ENCODE measurements around the gene THBS1.

The THBS1 gene

DNA sequence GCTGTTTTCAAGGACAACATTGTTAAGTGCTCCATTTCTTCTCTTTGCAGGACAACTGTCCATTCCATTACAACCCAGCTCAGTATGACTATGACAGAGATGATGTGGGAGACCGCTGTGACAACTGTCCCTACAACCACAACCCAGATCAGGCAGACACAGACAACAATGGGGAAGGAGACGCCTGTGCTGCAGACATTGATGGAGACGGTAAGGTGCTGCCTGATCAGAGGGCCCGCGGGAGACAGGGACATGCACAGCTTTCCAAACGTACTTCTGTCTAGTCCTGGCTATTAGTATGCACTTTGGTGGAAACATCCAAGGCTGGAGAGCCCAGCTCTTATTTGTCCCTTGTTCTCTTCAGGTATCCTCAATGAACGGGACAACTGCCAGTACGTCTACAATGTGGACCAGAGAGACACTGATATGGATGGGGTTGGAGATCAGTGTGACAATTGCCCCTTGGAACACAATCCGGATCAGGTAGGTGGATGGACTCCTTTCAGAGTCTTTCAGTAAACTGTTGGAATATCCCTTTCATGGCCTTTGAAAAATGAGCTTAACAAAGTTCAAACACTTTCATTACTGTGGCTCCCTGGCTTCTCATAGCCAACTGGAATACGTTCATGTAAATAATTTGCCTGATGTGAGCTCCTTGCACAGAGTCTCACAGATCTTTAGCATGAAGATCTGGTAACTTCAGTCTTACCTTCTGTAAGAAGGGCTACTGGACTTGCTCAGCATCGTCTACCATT, 10.4 kb downstream of the THBS1 start:
- H4K20me1 ChIP-seq (ENCODE audit: low read depth, low read length): no peaks in the 10 kb centered on the region
- no peaks in the 10 kb centered on the region for H3K9me2 ChIP-seq (replicated peaks; ENCODE audit: insufficient read depth, low read length)
- H3K79me2 ChIP-seq (ENCODE audit: insufficient read depth, low read length): no peaks in the 10 kb centered on the region
- H3K36me3 ChIP-seq (ENCODE audit: low read length): no peaks in the 10 kb centered on the region
- H3F3A ChIP-seq (ENCODE audit: insufficient read depth): no peaks in the 10 kb centered on the region
- no peaks in the 10 kb centered on the region for H3K9me3 ChIP-seq (ENCODE audit: insufficient read depth, low read length)
- no peak overlapping the region for H3K4me3 ChIP-seq (ENCODE audit: insufficient read depth, low read length, poor library complexity, severe bottlenecking)
- no peak overlapping the region for H3K27ac ChIP-seq (ENCODE audit: low read depth, low read length)
- no peak overlapping the region for H2AFZ ChIP-seq (ENCODE audit: low read depth, low read length, severe bottlenecking)
- H3K27me3 ChIP-seq (ENCODE audit: low read length): no peaks in the 10 kb centered on the region
- H3K9ac ChIP-seq (ENCODE audit: low read length): no peak overlapping the region
- H3K4me2 ChIP-seq (ENCODE audit: low read depth, low read length, poor library complexity, severe bottlenecking): no peak overlapping the region
- TF ChIP-seq EZH2phosphoT487 (conservative IDR thresholded peaks at IDR 0.05; ENCODE audit: low read length): no peak
- TF ChIP-seq CTCF (IDR thresholded peaks at IDR 0.05; ENCODE audit: insufficient read depth, low read length, poor library complexity, severe bottlenecking): no peak

DNA sequence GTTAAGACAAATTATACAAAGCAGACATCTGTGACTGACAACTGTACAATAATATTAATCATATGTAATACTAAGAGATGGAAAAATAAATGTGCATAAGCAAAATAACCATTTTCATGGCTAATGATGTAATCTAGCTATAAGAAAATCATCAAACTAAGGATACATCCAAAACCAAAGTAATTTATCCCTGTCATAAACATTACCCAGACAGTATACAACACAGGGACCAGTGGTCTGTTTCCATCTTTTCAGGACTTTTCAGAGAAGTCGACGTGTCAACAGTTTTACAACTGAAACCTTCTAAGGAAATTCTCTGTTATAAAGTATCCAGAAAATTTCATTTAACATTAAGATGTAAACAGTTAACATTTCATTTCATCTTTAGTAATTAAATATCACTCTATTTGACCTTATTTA, 11.0 kb downstream of the THBS1 start:
- TF ChIP-seq CTCF (IDR thresholded peaks at IDR 0.05; ENCODE audit: insufficient read depth, low read length, poor library complexity, severe bottlenecking) (no peak), EZH2phosphoT487 (conservative IDR thresholded peaks at IDR 0.05; ENCODE audit: low read length) (no peak)
- H3K4me2 ChIP-seq (ENCODE audit: low read depth, low read length, poor library complexity, severe bottlenecking): no peak overlapping the region
- H3K9ac ChIP-seq (ENCODE audit: low read length): no peak overlapping the region
- no peaks in the 10 kb centered on the region for H3K79me2 ChIP-seq (ENCODE audit: insufficient read depth, low read length)
- no peaks in the 10 kb centered on the region for H3K9me2 ChIP-seq (replicated peaks; ENCODE audit: insufficient read depth, low read length)
- H3K9me3 ChIP-seq (ENCODE audit: insufficient read depth, low read length): no peaks in the 10 kb centered on the region
- H3K36me3 ChIP-seq (ENCODE audit: low read length): no peaks in the 10 kb centered on the region
- no peak overlapping the region for H3K4me3 ChIP-seq (ENCODE audit: insufficient read depth, low read length, poor library complexity, severe bottlenecking)
- H3F3A ChIP-seq (ENCODE audit: insufficient read depth): no peaks in the 10 kb centered on the region
- no peaks in the 10 kb centered on the region for H3K27me3 ChIP-seq (ENCODE audit: low read length)
- no peak overlapping the region for H2AFZ ChIP-seq (ENCODE audit: low read depth, low read length, severe bottlenecking)
- no peak overlapping the region for H3K27ac ChIP-seq (ENCODE audit: low read depth, low read length)
- H4K20me1 ChIP-seq (ENCODE audit: low read depth, low read length): no peaks in the 10 kb centered on the region

GRCh38 chr15:39592500-39592899, 11.6 kb downstream of the THBS1 start:
- Histone ChIP-seq H3K9me2 (replicated peaks; ENCODE audit: insufficient read depth, low read length) (no peaks in the 10 kb centered on the region), H3F3A (ENCODE audit: insufficient read depth) (no peaks in the 10 kb centered on the region), H3K9ac (ENCODE audit: low read length) (no peak overlapping the region), H3K79me2 (ENCODE audit: insufficient read depth, low read length) (no peaks in the 10 kb centered on the region), H3K4me2 (ENCODE audit: low read depth, low read length, poor library complexity, severe bottlenecking) (no peak overlapping the region), H3K27me3 (ENCODE audit: low read length) (no peaks in the 10 kb centered on the region), H3K9me3 (ENCODE audit: insufficient read depth, low read length) (no peaks in the 10 kb centered on the region), H3K4me3 (ENCODE audit: insufficient read depth, low read length, poor library complexity, severe bottlenecking) (no peak overlapping the region), H3K36me3 (ENCODE audit: low read length) (no peaks in the 10 kb centered on the region), H3K27ac (ENCODE audit: low read depth, low read length) (no peak overlapping the region), H4K20me1 (ENCODE audit: low read depth, low read length) (no peaks in the 10 kb centered on the region), H2AFZ (ENCODE audit: low read depth, low read length, severe bottlenecking) (no peak overlapping the region)
- TF ChIP-seq EZH2phosphoT487 (conservative IDR thresholded peaks at IDR 0.05; ENCODE audit: low read length): no peak

GRCh38 chr15:39593071-39593655, 12.3 kb downstream of the THBS1 start:
- Histone ChIP-seq H3K9me3 (ENCODE audit: insufficient read depth, low read length) (no peaks in the 10 kb centered on the region), H3K9ac (ENCODE audit: low read length) (no peak overlapping the region), H3K4me2 (ENCODE audit: low read depth, low read length, poor library complexity, severe bottlenecking) (no peak overlapping the region), H3K27ac (ENCODE audit: low read depth, low read length) (no peak overlapping the region), H3K79me2 (ENCODE audit: insufficient read depth, low read length) (no peaks in the 10 kb centered on the region), H2AFZ (ENCODE audit: low read depth, low read length, severe bottlenecking) (no peak overlapping the region), H3F3A (ENCODE audit: insufficient read depth) (no peaks in the 10 kb centered on the region), H3K9me2 (replicated peaks; ENCODE audit: insufficient read depth, low read length) (no peaks in the 10 kb centered on the region), H4K20me1 (ENCODE audit: low read depth, low read length) (no peaks in the 10 kb centered on the region), H3K36me3 (ENCODE audit: low read length) (no peaks in the 10 kb centered on the region), H3K4me3 (ENCODE audit: insufficient read depth, low read length, poor library complexity, severe bottlenecking) (no peak overlapping the region), H3K27me3 (ENCODE audit: low read length) (no peaks in the 10 kb centered on the region)
- TF ChIP-seq EZH2phosphoT487 (conservative IDR thresholded peaks at IDR 0.05; ENCODE audit: low read length) (no peak), CTCF (IDR thresholded peaks at IDR 0.05; ENCODE audit: insufficient read depth, low read length, poor library complexity, severe bottlenecking) (no peak)

Measured in SU-DHL-6 (cell line).